Ascending aorta (tissue), 2 donors: ENCODE measurements around the gene C2orf66. TPM values are rescaled to one million over a fixed set of nuclear protein-coding genes. Genes with fewer than 3 reads are reported as not detected.
A peak's percentile ranks its signal among the peaks of the same experiment; 100 is the strongest.

Experiments
- DNase-seq, 2 donors: peaks; one replicate each; pipeline ENCODE4 v3.0.0-alpha.2; 2019; ENCODE audit warnings: low spot score in 2 of 2
- H3K27ac ChIP-seq, 2 donors: fragments of 200-600 bp; sonication (generic); one replicate each; pipeline ENCODE4 v1.5.1; 2016 to 2017; ENCODE audit warnings: mild to moderate bottlenecking in 1 of 2
- H3K27me3 ChIP-seq: fragments of 200-600 bp; sonication (generic); one replicate; pipeline ENCODE4 v1.5.1; 2017
- H3K36me3 ChIP-seq, 2 donors: fragments of 200-600 bp; sonication (generic); one replicate each; pipeline ENCODE4 v1.5.1; 2016
- H3K4me1 ChIP-seq, 2 donors: fragments of 200-600 bp; sonication (generic); one replicate each; pipeline ENCODE4 v1.5.1; 2016 to 2017; ENCODE audit warnings: mild to moderate bottlenecking in 1 of 2
- H3K4me3 ChIP-seq, 2 donors: fragments of 200-600 bp; sonication (generic); one replicate each; pipeline ENCODE4 v1.5.1; 2016 to 2017; ENCODE audit warnings: mild to moderate bottlenecking in 1 of 2
- H3K9me3 ChIP-seq, 2 donors: fragments of 200-600 bp; sonication (generic); one replicate each; pipeline ENCODE4 v1.5.1; 2016
- intact Hi-C: fragments of 100-400 bp; cut with DNase I; formaldehyde crosslinking; loops from one replicate; pipeline ENCODE4 v1.15.1; 2023
- total RNA-seq: library from RNA; depleted of rRNA; stranded (reverse); fragments of >200 nt; gene quantifications from one replicate; pipeline ENCODE4 v1.1.0, GENCODE V29; 2016
- TF ChIP-seq, protein P1 (sequence below), 3 experiments: fragments of 200-600 bp in 2 of 3; fragments of 450-650 bp in 1 of 3; sonication (generic) in 2 of 3; IDR thresholded peaks; one replicate each; pipeline ENCODE4 v1.5.1; 2016 to 2019; ENCODE audit warnings: antibody characterized with exemption in 3 of 3, mild to moderate bottlenecking in 1 of 3, moderate library complexity in 1 of 3

C2orf66 gene
- total RNA-seq, 1 donor from 2014 or later: not detected

DNA sequence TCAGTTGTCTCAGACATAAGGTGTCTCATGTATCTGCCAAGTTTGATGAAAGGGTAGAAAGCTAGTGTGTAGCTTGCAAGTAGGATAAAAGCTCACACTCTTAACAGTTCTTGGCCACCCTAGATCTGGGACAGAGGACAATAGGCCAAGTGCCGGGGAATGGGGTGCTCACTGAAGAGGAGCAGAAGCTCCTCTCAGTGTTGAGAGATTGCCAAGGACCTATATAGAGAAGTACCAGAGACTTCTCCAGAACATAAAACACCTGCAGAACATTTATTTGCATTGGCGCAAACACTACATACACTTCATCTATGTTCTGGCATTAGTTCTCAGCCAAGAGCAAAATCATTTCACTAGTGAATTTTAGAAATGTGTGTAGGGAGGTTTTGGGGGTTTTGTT is 6.8 kb downstream of the C2orf66 start:
- no peaks in the 10 kb centered on the region for H3K9me3 ChIP-seq
- H3K4me3 ChIP-seq: no peak overlapping the region
- H3K4me1 ChIP-seq: no peaks in the 10 kb centered on the region
- no peak for DNase-seq
- intact Hi-C loops: loop anchor here (5.0 kb wide), 1 partner anchor 975 kb away; no protein-coding TSS in a partner anchor
- no peak overlapping the region for H3K27ac ChIP-seq
- no peaks in the 10 kb centered on the region for H3K27me3 ChIP-seq
- H3K36me3 ChIP-seq: peaks cover 0 to under 1% of the 10 kb centered on the region in 2 donors
- TF ChIP-seq, protein P1, sequence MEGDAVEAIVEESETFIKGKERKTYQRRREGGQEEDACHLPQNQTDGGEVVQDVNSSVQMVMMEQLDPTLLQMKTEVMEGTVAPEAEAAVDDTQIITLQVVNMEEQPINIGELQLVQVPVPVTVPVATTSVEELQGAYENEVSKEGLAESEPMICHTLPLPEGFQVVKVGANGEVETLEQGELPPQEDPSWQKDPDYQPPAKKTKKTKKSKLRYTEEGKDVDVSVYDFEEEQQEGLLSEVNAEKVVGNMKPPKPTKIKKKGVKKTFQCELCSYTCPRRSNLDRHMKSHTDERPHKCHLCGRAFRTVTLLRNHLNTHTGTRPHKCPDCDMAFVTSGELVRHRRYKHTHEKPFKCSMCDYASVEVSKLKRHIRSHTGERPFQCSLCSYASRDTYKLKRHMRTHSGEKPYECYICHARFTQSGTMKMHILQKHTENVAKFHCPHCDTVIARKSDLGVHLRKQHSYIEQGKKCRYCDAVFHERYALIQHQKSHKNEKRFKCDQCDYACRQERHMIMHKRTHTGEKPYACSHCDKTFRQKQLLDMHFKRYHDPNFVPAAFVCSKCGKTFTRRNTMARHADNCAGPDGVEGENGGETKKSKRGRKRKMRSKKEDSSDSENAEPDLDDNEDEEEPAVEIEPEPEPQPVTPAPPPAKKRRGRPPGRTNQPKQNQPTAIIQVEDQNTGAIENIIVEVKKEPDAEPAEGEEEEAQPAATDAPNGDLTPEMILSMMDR (IDR thresholded peaks at IDR 0.05): no peak

DNA sequence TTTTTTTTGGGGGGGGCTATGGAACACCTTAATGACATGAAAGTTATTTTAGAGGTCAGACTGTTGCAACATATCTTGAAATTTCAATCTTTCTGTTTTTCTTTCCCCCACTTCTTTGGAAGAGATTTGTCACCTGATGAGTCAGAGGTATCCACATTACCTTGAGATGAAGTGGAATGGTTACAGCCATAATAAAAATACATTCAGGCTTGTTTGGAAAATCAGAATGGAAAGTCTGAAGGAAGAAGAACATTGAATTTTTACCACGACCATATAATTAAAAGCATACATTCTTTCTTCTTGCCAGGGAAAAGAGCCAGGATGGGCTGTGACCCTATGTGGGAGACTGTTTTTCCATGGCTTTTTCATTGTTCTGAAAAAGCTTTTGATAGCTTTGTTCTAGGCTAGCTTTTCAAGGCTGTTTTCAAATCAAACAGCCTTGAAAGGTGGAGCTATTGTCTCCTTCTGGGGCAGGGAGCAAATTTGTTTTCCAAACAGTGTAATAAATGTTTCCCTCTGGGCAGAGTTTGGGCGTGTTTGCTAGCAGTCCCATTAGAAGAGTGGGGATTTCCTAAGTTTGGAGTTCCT is 7.4 kb downstream of the C2orf66 start:
- Histone ChIP-seq H3K4me3 (no peak overlapping the region), H3K27ac (no peak overlapping the region), H3K27me3 (no peaks in the 10 kb centered on the region), H3K9me3 (no peaks in the 10 kb centered on the region), H3K4me1 (no peaks in the 10 kb centered on the region), H3K36me3 (peaks cover 2 to 7% of the 10 kb centered on the region in 2 donors)
- intact Hi-C loops: loop anchor here (5.0 kb wide), 1 partner anchor 976 kb away; no protein-coding TSS in a partner anchor
- TF ChIP-seq, protein P1 (IDR thresholded peaks at IDR 0.05): no peak
- no peak for DNase-seq

DNA sequence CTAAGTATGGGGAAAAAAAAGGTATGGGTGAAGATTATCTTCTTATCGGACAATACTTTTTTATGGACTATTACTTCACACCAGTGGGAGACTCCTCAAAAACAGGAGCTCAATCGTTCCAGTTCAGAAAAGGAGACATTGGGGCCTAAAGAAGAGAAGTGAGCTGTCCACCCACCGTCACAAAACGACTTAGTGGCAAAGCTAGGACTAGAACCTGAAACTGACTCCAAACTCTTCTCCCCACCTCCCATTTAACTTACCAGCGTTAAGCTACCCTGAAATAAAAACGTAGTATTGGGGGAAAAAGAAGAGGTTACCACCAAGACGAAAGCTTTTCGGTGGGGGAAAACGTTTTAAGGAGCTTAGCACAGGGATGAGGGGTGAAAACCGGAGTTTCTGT is 10.2 kb downstream of the C2orf66 start:
- TF ChIP-seq, protein P1 (IDR thresholded peaks at IDR 0.05): no peak
- intact Hi-C loops: no loop called here
- peak overlapping the region; percentile 60 to 80 for H3K27ac ChIP-seq

DNA sequence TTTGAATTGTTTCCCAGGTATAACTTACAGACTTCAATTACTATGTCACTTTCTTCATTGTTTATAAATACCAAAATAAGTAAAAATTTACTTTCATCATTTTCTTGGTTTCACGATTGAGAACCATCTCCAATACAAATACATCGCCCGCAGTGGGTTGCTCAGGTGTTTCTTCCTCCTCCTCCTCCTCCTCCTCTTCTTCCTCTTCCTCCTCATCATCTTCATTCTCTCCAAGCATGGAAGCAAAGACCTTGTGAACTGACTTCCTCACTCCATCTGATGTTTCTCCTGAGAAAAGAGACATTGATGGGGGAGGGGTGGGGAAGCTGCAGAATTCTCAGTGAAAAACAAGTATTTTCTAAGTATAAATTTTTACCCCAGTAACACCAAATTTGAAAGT is 16.3 kb downstream of the C2orf66 start:
- no peaks in the 10 kb centered on the region for H3K27me3 ChIP-seq
- intact Hi-C loops: no loop called here
- TF ChIP-seq, protein P1 (IDR thresholded peaks at IDR 0.05): no peak
- no peak overlapping the region for H3K4me3 ChIP-seq
- H3K4me1 ChIP-seq: no peaks in the 10 kb centered on the region
- no peak for DNase-seq
- no peaks in the 10 kb centered on the region for H3K9me3 ChIP-seq
- H3K27ac ChIP-seq: no peak overlapping the region
- H3K36me3 ChIP-seq: peaks cover 40 to 66% of the 10 kb centered on the region in 2 donors

More for the DNA sequence above, 10.2 kb downstream of the C2orf66 start:
- no peaks in the 10 kb centered on the region for H3K4me1 ChIP-seq
- no peaks in the 10 kb centered on the region for H3K9me3 ChIP-seq
- no peaks in the 10 kb centered on the region for H3K27me3 ChIP-seq
- no peak for DNase-seq
- H3K4me3 ChIP-seq: peak overlapping the region; percentile 62 to 80
- H3K36me3 ChIP-seq: peaks cover 10 to 18% of the 10 kb centered on the region in 2 donors

DNA sequence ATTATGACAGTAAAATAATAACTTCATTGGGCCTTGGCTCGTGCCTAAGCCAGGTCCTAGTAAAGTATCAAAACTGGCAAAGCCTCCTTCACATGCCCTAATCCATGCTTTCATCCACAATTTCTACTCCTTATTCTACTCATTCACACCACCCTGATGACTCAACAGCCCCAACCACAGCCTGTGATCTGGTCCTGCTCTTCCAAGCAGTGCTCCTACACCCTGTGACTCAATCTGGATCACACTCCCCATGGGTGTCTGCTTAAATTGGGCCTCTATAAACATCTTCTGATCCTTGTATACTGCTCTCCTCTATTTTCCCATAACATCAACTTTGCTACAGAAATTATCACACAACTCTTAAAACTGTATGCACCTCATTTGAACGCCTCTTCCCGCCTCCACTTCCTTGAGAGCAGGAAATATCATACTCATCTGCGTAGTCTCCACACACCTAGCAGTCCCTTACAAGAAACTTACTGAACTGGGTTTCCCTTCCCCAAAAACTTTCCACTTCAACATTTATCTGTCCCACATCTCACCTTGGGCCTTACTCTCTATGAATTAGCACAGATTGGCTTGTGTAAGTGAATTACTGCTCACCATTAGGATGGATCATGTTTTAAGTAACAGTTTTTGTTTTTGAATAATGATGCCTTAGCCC is 25.6 kb downstream of the C2orf66 start:
- H3K27me3 ChIP-seq: no peaks in the 10 kb centered on the region
- H3K27ac ChIP-seq: no peak overlapping the region
- no peak for DNase-seq
- H3K4me3 ChIP-seq: no peak overlapping the region
- peaks cover 49 to 68% of the 10 kb centered on the region in 2 donors for H3K36me3 ChIP-seq
- intact Hi-C loops: no loop called here
- no peaks in the 10 kb centered on the region for H3K9me3 ChIP-seq
- H3K4me1 ChIP-seq: no peaks in the 10 kb centered on the region
- TF ChIP-seq, protein P1 (IDR thresholded peaks at IDR 0.05): no peak
